ENCODE results near the gene CHMP4A. TPM values are rescaled to one million over a fixed set of nuclear protein-coding genes. Genes with fewer than 3 reads are reported as not detected.

Gene CHMP4A
- total and polyA plus RNA-seq, 2 of the 13 experiments (the other 11 are each of a cell fraction or from before 2014, with no cell fraction given) = 83.6 to 113 TPM

GRCh38 chr14:24255931-24256711, 42.8 kb upstream of the CHMP4A start (continued):
- TF ChIP-seq, protein P1, sequence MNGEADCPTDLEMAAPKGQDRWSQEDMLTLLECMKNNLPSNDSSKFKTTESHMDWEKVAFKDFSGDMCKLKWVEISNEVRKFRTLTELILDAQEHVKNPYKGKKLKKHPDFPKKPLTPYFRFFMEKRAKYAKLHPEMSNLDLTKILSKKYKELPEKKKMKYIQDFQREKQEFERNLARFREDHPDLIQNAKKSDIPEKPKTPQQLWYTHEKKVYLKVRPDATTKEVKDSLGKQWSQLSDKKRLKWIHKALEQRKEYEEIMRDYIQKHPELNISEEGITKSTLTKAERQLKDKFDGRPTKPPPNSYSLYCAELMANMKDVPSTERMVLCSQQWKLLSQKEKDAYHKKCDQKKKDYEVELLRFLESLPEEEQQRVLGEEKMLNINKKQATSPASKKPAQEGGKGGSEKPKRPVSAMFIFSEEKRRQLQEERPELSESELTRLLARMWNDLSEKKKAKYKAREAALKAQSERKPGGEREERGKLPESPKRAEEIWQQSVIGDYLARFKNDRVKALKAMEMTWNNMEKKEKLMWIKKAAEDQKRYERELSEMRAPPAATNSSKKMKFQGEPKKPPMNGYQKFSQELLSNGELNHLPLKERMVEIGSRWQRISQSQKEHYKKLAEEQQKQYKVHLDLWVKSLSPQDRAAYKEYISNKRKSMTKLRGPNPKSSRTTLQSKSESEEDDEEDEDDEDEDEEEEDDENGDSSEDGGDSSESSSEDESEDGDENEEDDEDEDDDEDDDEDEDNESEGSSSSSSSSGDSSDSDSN (CRISPR knock-in tag; IDR thresholded peaks at IDR 0.05) = 0 out of 2 replicates have a peak, but pooled peaks have one; percentile 14
- 0 out of 2 replicates have a peak, but pooled peaks have one; percentile 51 for TF ChIP-seq NR0B2 (CRISPR knock-in tag; IDR thresholded peaks at IDR 0.05)
- TF ChIP-seq ZNF234 (CRISPR knock-in tag; conservative IDR thresholded peaks at IDR 0.05) = 0 out of 2 replicates have a peak, but pooled peaks have one; percentile 71
- TF ChIP-seq ATF2 (CRISPR knock-in tag; IDR thresholded peaks at IDR 0.05) = 0 out of 2 replicates have a peak, but pooled peaks have one; percentile 28
- TF ChIP-seq MED8 (CRISPR knock-in tag; IDR thresholded peaks at IDR 0.05; ENCODE audit: insufficient replicate concordance) = no peak
- TF ChIP-seq HCFC1 (IDR thresholded peaks at IDR 0.05; ENCODE audit: low read depth, low read length) = no peak
- peak; percentile 67; the same call in 1 of the 2 replicates for TF ChIP-seq ZNF281 (CRISPR knock-in tag; IDR thresholded peaks at IDR 0.05; ENCODE audit: borderline replicate concordance)
- TF ChIP-seq ZNF878 (CRISPR knock-in tag; IDR thresholded peaks at IDR 0.05) = peak; percentile 79; the same call in 1 of the 2 replicates
- TF ChIP-seq ZNF577 (CRISPR knock-in tag; IDR thresholded peaks at IDR 0.05; ENCODE audit: borderline replicate concordance, low read depth) = no peak
- TF ChIP-seq, protein P2, sequence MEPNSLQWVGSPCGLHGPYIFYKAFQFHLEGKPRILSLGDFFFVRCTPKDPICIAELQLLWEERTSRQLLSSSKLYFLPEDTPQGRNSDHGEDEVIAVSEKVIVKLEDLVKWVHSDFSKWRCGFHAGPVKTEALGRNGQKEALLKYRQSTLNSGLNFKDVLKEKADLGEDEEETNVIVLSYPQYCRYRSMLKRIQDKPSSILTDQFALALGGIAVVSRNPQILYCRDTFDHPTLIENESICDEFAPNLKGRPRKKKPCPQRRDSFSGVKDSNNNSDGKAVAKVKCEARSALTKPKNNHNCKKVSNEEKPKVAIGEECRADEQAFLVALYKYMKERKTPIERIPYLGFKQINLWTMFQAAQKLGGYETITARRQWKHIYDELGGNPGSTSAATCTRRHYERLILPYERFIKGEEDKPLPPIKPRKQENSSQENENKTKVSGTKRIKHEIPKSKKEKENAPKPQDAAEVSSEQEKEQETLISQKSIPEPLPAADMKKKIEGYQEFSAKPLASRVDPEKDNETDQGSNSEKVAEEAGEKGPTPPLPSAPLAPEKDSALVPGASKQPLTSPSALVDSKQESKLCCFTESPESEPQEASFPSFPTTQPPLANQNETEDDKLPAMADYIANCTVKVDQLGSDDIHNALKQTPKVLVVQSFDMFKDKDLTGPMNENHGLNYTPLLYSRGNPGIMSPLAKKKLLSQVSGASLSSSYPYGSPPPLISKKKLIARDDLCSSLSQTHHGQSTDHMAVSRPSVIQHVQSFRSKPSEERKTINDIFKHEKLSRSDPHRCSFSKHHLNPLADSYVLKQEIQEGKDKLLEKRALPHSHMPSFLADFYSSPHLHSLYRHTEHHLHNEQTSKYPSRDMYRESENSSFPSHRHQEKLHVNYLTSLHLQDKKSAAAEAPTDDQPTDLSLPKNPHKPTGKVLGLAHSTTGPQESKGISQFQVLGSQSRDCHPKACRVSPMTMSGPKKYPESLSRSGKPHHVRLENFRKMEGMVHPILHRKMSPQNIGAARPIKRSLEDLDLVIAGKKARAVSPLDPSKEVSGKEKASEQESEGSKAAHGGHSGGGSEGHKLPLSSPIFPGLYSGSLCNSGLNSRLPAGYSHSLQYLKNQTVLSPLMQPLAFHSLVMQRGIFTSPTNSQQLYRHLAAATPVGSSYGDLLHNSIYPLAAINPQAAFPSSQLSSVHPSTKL (CRISPR knock-in tag; IDR thresholded peaks at IDR 0.05) = peak; percentile 39; the same call in 1 of the 2 replicates

All from HepG2 (cell line).